GM21723 (cell line): ENCODE data around the gene PPIP5K1.
A peak's percentile ranks its signal among the peaks of the same experiment; 100 is the strongest.
"Not testable (repeated sequence)": the region's sequence is repeated elsewhere in the genome, so short reads cannot be mapped to it uniquely, and the experiment has no call there.

Experiments
- ATAC-seq: cut with Tn5 transposase; IDR thresholded peaks from one replicate; pipeline ENCODE4 v1.9.1; 2021; ENCODE audit warnings: mild to moderate bottlenecking, moderate library complexity; ENCODE audit not compliant: unreplicated experiment

PPIP5K1 gene

GRCh38 chr15:43589778-43590466 is at the start of gene PPIP5K1:
Gene PPIP5K1 (minus strand): TSS chr15:43590208. CDS start chr15:43584504, 5,704 bp downstream.
- ATAC-seq, result peak; percentile 93

GRCh38 chr15:43638464-43639204 is 48.6 kb upstream of the PPIP5K1 start:
- peak; percentile 63 for ATAC-seq

GRCh38 chr15:43626937-43627336 is 36.9 kb upstream of the PPIP5K1 start:
- not testable (repeated sequence) for ATAC-seq

GRCh38 chr15:43625106-43625505 is 35.1 kb upstream of the PPIP5K1 start:
- no peak for ATAC-seq

GRCh38 chr15:43622068-43622799 is 32.2 kb upstream of the PPIP5K1 start:
- ATAC-seq, result not testable (repeated sequence)

- ATAC-seq, result not testable (repeated sequence)
Measured at GRCh38 chr15:43618700-43619099, 28.7 kb upstream of the PPIP5K1 start, which contains the start of gene STRC. Gene STRC (minus strand): TSS chr15:43618800. CDS start chr15:43618722, 78 bp downstream.

- ATAC-seq, result not testable (repeated sequence)
Measured at GRCh38 chr15:43617750-43618149, 27.7 kb upstream of the PPIP5K1 start.

- ATAC-seq, result not testable (repeated sequence)
Measured at GRCh38 chr15:43602233-43602632, 12.2 kb upstream of the PPIP5K1 start.

GRCh38 chr15:43600200-43600599 is 10.2 kb upstream of the PPIP5K1 start:
- ATAC-seq, result not testable (repeated sequence)

GRCh38 chr15:43599131-43599530 is 9.1 kb upstream of the PPIP5K1 start:
- not testable (repeated sequence) for ATAC-seq

GRCh38 chr15:43593328-43594190 is 3.6 kb upstream of the PPIP5K1 start, which contains the start of gene CKMT1B:
Gene CKMT1B (plus strand): TSS chr15:43594027. CDS start chr15:43594219, 192 bp downstream.
- ATAC-seq, result not testable (repeated sequence)

- not testable (repeated sequence) for ATAC-seq
Measured at GRCh38 chr15:43592841-43593240, 2.8 kb upstream of the PPIP5K1 start.

- not testable (repeated sequence) for ATAC-seq
Measured at GRCh38 chr15:43574607-43575006, 15.4 kb downstream of the PPIP5K1 start.

GRCh38 chr15:43566615-43567014 is 23.4 kb downstream of the PPIP5K1 start:
- not testable (repeated sequence) for ATAC-seq

- ATAC-seq, result not testable (repeated sequence)
Measured at GRCh38 chr15:43563793-43564192, 26.2 kb downstream of the PPIP5K1 start.

- not testable (repeated sequence) for ATAC-seq
Measured at GRCh38 chr15:43562753-43563152, 27.3 kb downstream of the PPIP5K1 start.

GRCh38 chr15:43552986-43553385 is 37.0 kb downstream of the PPIP5K1 start:
- no peak for ATAC-seq

GRCh38 chr15:43552256-43552655 is 37.8 kb downstream of the PPIP5K1 start:
- ATAC-seq, result no peak

GRCh38 chr15:43550527-43551363 is 39.3 kb downstream of the PPIP5K1 start:
- ATAC-seq, result no peak
